HEK293 (cell line): Measurements from ENCODE around the gene YDJC.
A peak's percentile ranks its signal among the peaks of the same experiment; 100 is the strongest.
"Not testable (repeated sequence)": the region's sequence is repeated elsewhere in the genome, so short reads cannot be mapped to it uniquely, and the experiment has no call there.

Experiments
- CTCF ChIA-PET: fragments of 350-600 bp; formaldehyde crosslinking; extraction: SDS; loops from one replicate; lab custom pipeline; 2021; ENCODE audit warnings: antibody characterized with exemption; lab: Yijun Ruan, JAX
- POLR2A ChIA-PET: fragments of 300-600 bp; formaldehyde crosslinking; extraction: SDS; loops from one replicate; lab custom pipeline; 2020; ENCODE audit warnings: antibody characterized with exemption, inconsistent platforms; lab: Yijun Ruan, JAX
- H3K27ac ChIP-seq: fragments of 200-500 bp; sonication (Bioruptor generic); 2 replicates; pipeline ENCODE4 v1.5.1; 2014; ENCODE audit warnings: low read depth, low read length, control low read depth, inconsistent platforms; ENCODE audit errors: extremely low read depth
- H3K36me3 ChIP-seq, 2 experiments: fragments of 200-500 bp in 1 of 2; sonication (Bioruptor generic) in 1 of 2; 1 replicate in 1 of 2; 2 replicates in 1 of 2; pipeline ENCODE4 v1.5.1; 2014 to 2017; ENCODE audit warnings: inconsistent platforms in 2 of 2, low read length in 2 of 2; ENCODE audit not compliant: control insufficient read depth in 2 of 2, insufficient read depth in 1 of 2
- H3K4me1 ChIP-seq: fragments of 200-500 bp; sonication (Bioruptor generic); 2 replicates; pipeline ENCODE4 v1.5.1; 2014; ENCODE audit warnings: mild to moderate bottlenecking, low read length, inconsistent platforms; ENCODE audit not compliant: control insufficient read depth, insufficient read depth
- H3K4me3 ChIP-seq: 2 replicates; pipeline ENCODE4 v1.5.1; 2011; ENCODE audit warnings: low read depth, mild to moderate bottlenecking, control low read depth, low read length, moderate library complexity
- H3K9me3 ChIP-seq: fragments of 200-500 bp; sonication (Bioruptor generic); 2 replicates; pipeline ENCODE4 v1.5.1; 2014; ENCODE audit warnings: low read depth, low read length, inconsistent platforms; ENCODE audit not compliant: control insufficient read depth, insufficient read depth
- EGR2 ChIP-seq: fragments of 450-650 bp; formaldehyde crosslinking; IDR thresholded peaks from 2 replicates; pipeline ENCODE4 v1.5.1; 2016; ENCODE audit warnings: low read depth, missing biosample characterization, missing genetic modification characterization
- KLF10 ChIP-seq: fragments of 450-650 bp; IDR thresholded peaks from 2 replicates; pipeline ENCODE4 v1.5.1; 2018; ENCODE audit warnings: missing biosample characterization, mild to moderate bottlenecking, missing genetic modification characterization
- SCRT2 ChIP-seq: fragments of 450-650 bp; formaldehyde crosslinking; IDR thresholded peaks from 2 replicates; pipeline ENCODE4 v1.5.1; 2016; ENCODE audit warnings: missing biosample characterization, missing genetic modification characterization
- TSHZ1 ChIP-seq: fragments of 450-650 bp; formaldehyde crosslinking; IDR thresholded peaks from 2 replicates; pipeline ENCODE4 v1.5.1; 2016; ENCODE audit warnings: missing biosample characterization, missing genetic modification characterization, borderline replicate concordance
- ZFHX2 ChIP-seq: fragments of 450-650 bp; formaldehyde crosslinking; conservative IDR thresholded peaks from 2 replicates; pipeline ENCODE4 v1.5.1; 2016; ENCODE audit warnings: missing biosample characterization, missing genetic modification characterization
- ZNF157 ChIP-seq: fragments of 450-650 bp; formaldehyde crosslinking; IDR thresholded peaks from 2 replicates; pipeline ENCODE4 v1.5.1; 2016; ENCODE audit warnings: missing biosample characterization, missing genetic modification characterization
- ZNF248 ChIP-seq: fragments of 450-650 bp; formaldehyde crosslinking; IDR thresholded peaks from 2 replicates; pipeline ENCODE4 v1.5.1; 2017; ENCODE audit warnings: missing biosample characterization, missing genetic modification characterization
- ZNF280C ChIP-seq: fragments of 450-650 bp; formaldehyde crosslinking; IDR thresholded peaks from 2 replicates; pipeline ENCODE4 v1.5.1; 2016; ENCODE audit warnings: missing biosample characterization, missing genetic modification characterization
- ZNF529 ChIP-seq: fragments of 450-650 bp; formaldehyde crosslinking; IDR thresholded peaks from 2 replicates; pipeline ENCODE4 v1.5.1; 2017; ENCODE audit warnings: missing genetic modification characterization, missing biosample characterization; ENCODE audit not compliant: insufficient replicate concordance
- ZNF658 ChIP-seq: fragments of 450-650 bp; formaldehyde crosslinking; IDR thresholded peaks from 2 replicates; pipeline ENCODE4; 2016; ENCODE audit warnings: missing biosample characterization, missing genetic modification characterization
- ZNF704 ChIP-seq: fragments of 450-650 bp; formaldehyde crosslinking; IDR thresholded peaks from 2 replicates; pipeline ENCODE4 v1.5.1; 2016; ENCODE audit warnings: missing biosample characterization, missing genetic modification characterization

YDJC gene

GRCh38 chr22:21582801-21583740, 46.8 kb downstream of the YDJC start:
- H3K4me1 ChIP-seq: peaks cover 10% of the 10 kb centered on the region; the same call in 1 of the 2 replicates
- H3K36me3 ChIP-seq: peaks cover 0 to 29% of the 10 kb centered on the region in 2 experiments; a peak in 2 of 3 replicates
- ChIA-PET CTCF (interaction anchor here (0.7 to 1.6 kb wide), 3 partner anchors 9 to 46 kb away, joined by 4 to 5 read pairs (median 4); partner anchors contain the start of gene YDJC), POLR2A (interaction anchor here (1.7 kb wide), 1 partner anchor 10 kb away, joined by 6 read pairs; no protein-coding TSS in a partner anchor)
- H3K4me3 ChIP-seq: no peak overlapping the region
- peak overlapping the region; percentile 34 for H3K27ac ChIP-seq
- H3K9me3 ChIP-seq: no peaks in the 10 kb centered on the region
- TF ChIP-seq KLF10 (tag by site-specific recombination): no peak
- TF ChIP-seq ZNF248 (tag by site-specific recombination): no peak
- no peak for TF ChIP-seq ZNF704 (tag by site-specific recombination)
- TF ChIP-seq ZFHX2 (tag by site-specific recombination): peak; percentile 50
- TF ChIP-seq ZNF157 (tag by site-specific recombination): no peak
- no peak for TF ChIP-seq ZNF280C
- no peak for TF ChIP-seq ZNF658 (tag by site-specific recombination)
- peak; percentile 39; the same call in 1 of the 2 replicates for TF ChIP-seq EGR2 (tag by site-specific recombination)
- 0 out of 2 replicates have a peak, but pooled peaks have one; percentile 20 for TF ChIP-seq SCRT2 (tag by site-specific recombination)
- TF ChIP-seq TSHZ1: no peak
- no peak for TF ChIP-seq ZNF529 (tag by site-specific recombination)

- peaks cover 0 to 22% of the 10 kb centered on the region in 2 experiments; a peak in 2 of 3 replicates for H3K36me3 ChIP-seq
- H3K4me1 ChIP-seq, H3K9me3 ChIP-seq, H3K27ac ChIP-seq, H3K4me3 ChIP-seq: not testable (repeated sequence)
- CTCF ChIA-PET: interaction anchor here (0.9 kb wide), 1 partner anchor 43 kb away, joined by 4 read pairs; no protein-coding TSS in a partner anchor
- POLR2A ChIA-PET: interaction anchor here (1.4 to 1.7 kb wide), 2 partner anchors 12 to 48 kb away, joined by 3 to 7 read pairs; no protein-coding TSS in a partner anchor
Measured at GRCh38 chr22:21581009-21581713, 48.7 kb downstream of the YDJC start.

GRCh38 chr22:21580623-21581007, 49.2 kb downstream of the YDJC start:
- CTCF ChIA-PET: interaction anchor here (0.9 kb wide), 1 partner anchor 44 kb away, joined by 4 read pairs; no protein-coding TSS in a partner anchor
- POLR2A ChIA-PET: interaction anchor here (1.7 kb wide), 1 partner anchor 11 kb away, joined by 7 read pairs; no protein-coding TSS in a partner anchor
- not testable (repeated sequence) for H3K27ac ChIP-seq, H3K4me3 ChIP-seq, H3K9me3 ChIP-seq, H3K4me1 ChIP-seq
- H3K36me3 ChIP-seq: peaks cover 0 to 20% of the 10 kb centered on the region in 2 experiments; a peak in 2 of 3 replicates
